HCT116 (cell line): ENCODE data around the gene NEUROG3. TPM values are rescaled to one million over a fixed set of nuclear protein-coding genes. Genes with fewer than 3 reads are reported as not detected.

Experiments
- ATAC-seq: fragments of 200-7000 bp; cut with Tn5 transposase; 2 replicates; pipeline ENCODE4 v1.9.1; 2020; ENCODE audit warnings: mild to moderate bottlenecking, moderate library complexity
- BruUV-seq: library from RNA; stranded (reverse); fragments of 400-500 nt; replicated peaks from 2 replicates; lab custom pipeline; 2021; lab: Mats Ljungman, UMichigan
- CTCF ChIA-PET: fragments of 300-600 bp; sonication (Branson Sonifier 250); formaldehyde crosslinking; loops from one replicate; lab custom pipeline; 2021; ENCODE audit warnings: antibody characterized with exemption; lab: Charles Lee
- POLR2A ChIA-PET: fragments of 300-600, 350-600 bp; sonication (Branson Sonifier 250); formaldehyde crosslinking; loops from one replicate; lab custom pipeline; 2021; ENCODE audit warnings: antibody characterized with exemption; lab: Charles Lee
- RAD21 ChIA-PET, 2 experiments: fragments of 300-600 bp; sonication (Branson Sonifier 250); formaldehyde crosslinking; loops; one replicate each; lab custom pipeline; 2023; ENCODE audit warnings: low total read pairs in 2 of 2; ENCODE audit not compliant: uncharacterized antibody in 2 of 2, unreplicated experiment in 2 of 2, low non-redundant PET in 1 of 2; lab: Charles Lee
- DNase-seq: peaks from one replicate; pipeline ENCODE4 v3.0.0-alpha.2; 2010; ENCODE audit warnings: low read depth, low spot score
- H2AFZ ChIP-seq: fragments of 200-600 bp; shearing (Covaris generic), sonication (generic); 2 replicates; pipeline ENCODE4 v1.6.1; 2017; ENCODE audit warnings: low read depth, mixed run types, mixed read lengths, antibody characterized with exemption, low read length; ENCODE audit not compliant: poor library complexity, severe bottlenecking
- H3K27ac ChIP-seq: 2 replicates; pipeline ENCODE4 v1.5.1; 2012; ENCODE audit warnings: low read depth, low read length
- H3K27me3 ChIP-seq: fragments of 200-600 bp; sonication (generic); 2 replicates; pipeline ENCODE4 v1.6.1; 2016; ENCODE audit warnings: mixed run types, low read length, mixed read lengths; ENCODE audit not compliant: insufficient read depth
- H3K36me3 ChIP-seq, 2 experiments: fragments of 200-500 bp in 1 of 2; fragments of 200-600 bp in 1 of 2; sonication (Bioruptor generic) in 1 of 2; sonication (generic) in 1 of 2; 2 replicates each; pipeline versions ENCODE4 v1.5.1 to v1.6.1; 2014 to 2016; ENCODE audit warnings: low read length in 2 of 2, inconsistent platforms in 1 of 2, mixed read lengths in 1 of 2, mixed run types in 1 of 2; ENCODE audit not compliant: insufficient read depth in 2 of 2, control insufficient read depth in 1 of 2
- H3K4me1 ChIP-seq, 2 experiments: fragments of 200-600 bp in 1 of 2; sonication (generic) in 1 of 2; 2 replicates each; pipeline versions ENCODE4 v1.5.1 to v1.6.1; 2012 to 2017; ENCODE audit warnings: low read length in 2 of 2, inconsistent platforms in 1 of 2, mild to moderate bottlenecking in 1 of 2, mixed read lengths in 1 of 2, mixed run types in 1 of 2, moderate library complexity in 1 of 2; ENCODE audit not compliant: insufficient read depth in 2 of 2, control insufficient read depth in 1 of 2
- H3K4me2 ChIP-seq: fragments of 200-600 bp; sonication (generic); 2 replicates; pipeline ENCODE4 v1.6.1; 2017; ENCODE audit warnings: mixed run types, low read length, mixed read lengths
- H3K4me3 ChIP-seq, 2 experiments: fragments of 200-600 bp in 1 of 2; sonication (generic) in 1 of 2; replicated peaks in 1 of 2; 2 replicates each; pipeline ENCODE4 v1.5.1; 2011 to 2016; ENCODE audit warnings: low read length in 2 of 2, control low read depth in 1 of 2, low read depth in 1 of 2, mild to moderate bottlenecking in 1 of 2, mixed read lengths in 1 of 2, mixed run types in 1 of 2
- H3K79me2 ChIP-seq: fragments of 200-600 bp; sonication (generic); 2 replicates; pipeline ENCODE4 v1.6.1; 2017; ENCODE audit warnings: mild to moderate bottlenecking, mixed run types, low read length, moderate library complexity, mixed read lengths; ENCODE audit not compliant: insufficient read depth
- H3K9ac ChIP-seq: fragments of 200-600 bp; sonication (generic); 2 replicates; pipeline ENCODE4 v1.6.1; 2016; ENCODE audit warnings: low read length, mixed read lengths
- H3K9me2 ChIP-seq: fragments of 200-600 bp; sonication (generic), shearing (Covaris generic); 2 replicates; pipeline ENCODE4 v1.6.1; 2017; ENCODE audit warnings: mixed run types, mild to moderate bottlenecking, moderate library complexity; ENCODE audit not compliant: insufficient read depth
- H3K9me3 ChIP-seq, 2 experiments: fragments of 200-500 bp in 1 of 2; fragments of 200-600 bp in 1 of 2; sonication (Bioruptor generic) in 1 of 2; sonication (generic) in 1 of 2; 2 replicates each; pipeline ENCODE4 v1.6.1; 2014 to 2017; ENCODE audit warnings: low read length in 2 of 2, mixed read lengths in 2 of 2, inconsistent platforms in 1 of 2, low read depth in 1 of 2, mild to moderate bottlenecking in 1 of 2, mixed run types in 1 of 2, moderate library complexity in 1 of 2; ENCODE audit not compliant: control insufficient read depth in 1 of 2, insufficient read depth in 1 of 2
- H4K20me1 ChIP-seq: fragments of 200-600 bp; sonication (generic), shearing (Covaris generic); 2 replicates; pipeline ENCODE4 v1.6.1; 2017; ENCODE audit warnings: mixed run types, mild to moderate bottlenecking, moderate library complexity; ENCODE audit not compliant: insufficient read depth
- EGR1 ChIP-seq: IDR thresholded peaks from 2 replicates; pipeline ENCODE4 v1.6.1; 2012; ENCODE audit warnings: low read depth
- EZH2phosphoT487 ChIP-seq: fragments of 200-600 bp; IDR thresholded peaks from 2 replicates; pipeline ENCODE4 v1.6.1; 2018; ENCODE audit warnings: antibody characterized with exemption, borderline replicate concordance
- JUND ChIP-seq: IDR thresholded peaks from 2 replicates; pipeline ENCODE4 v1.6.1; 2012
- POLR2AphosphoS5 ChIP-seq: IDR thresholded peaks from 2 replicates; pipeline ENCODE4 v1.6.1; 2011; ENCODE audit warnings: mild to moderate bottlenecking, low read depth, low read length, moderate library complexity
- RAD21 ChIP-seq: IDR thresholded peaks from 2 replicates; pipeline ENCODE4 v1.6.1; 2012; ENCODE audit warnings: low read depth, mild to moderate bottlenecking
- SP1 ChIP-seq: IDR thresholded peaks from 2 replicates; pipeline ENCODE4 v1.6.1; 2012; ENCODE audit warnings: low read depth
- TCF7L2 ChIP-seq: IDR thresholded peaks from 2 replicates; pipeline ENCODE4 v1.7.0; 2011; ENCODE audit warnings: borderline replicate concordance, inconsistent platforms; ENCODE audit not compliant: insufficient read depth, insufficient read length; ENCODE audit errors: extremely low read depth
- ZBTB33 ChIP-seq: IDR thresholded peaks from 2 replicates; pipeline ENCODE4 v1.6.1; 2011; ENCODE audit warnings: mild to moderate bottlenecking, low read length, moderate library complexity; ENCODE audit not compliant: insufficient replicate concordance; ENCODE audit errors: extremely low read depth
- ZNF274 ChIP-seq: fragments of 200-500 bp; sonication (Bioruptor generic); IDR thresholded peaks from 2 replicates; pipeline ENCODE4 v1.6.1; 2014; ENCODE audit warnings: mild to moderate bottlenecking, low read depth, low read length, inconsistent platforms
- intact Hi-C: fragments of 100-400 bp; cut with micrococcal nuclease; formaldehyde crosslinking; loops from 2 replicates; pipeline ENCODE4 v1.10.0; 2022
- total RNA-seq: library from RNA; stranded (reverse); gene quantifications from one replicate; pipeline ENCODE4 v1.2.1, GENCODE V29; 2021; ENCODE audit not compliant: unreplicated experiment

Gene NEUROG3
- total RNA-seq, 1 experiment from 2014 or later = not detected

GRCh38 chr10:69568472-69569395, 4.5 kb downstream of the NEUROG3 start:
- no peak overlapping the region for H3K4me2 ChIP-seq
- ChIA-PET POLR2A (no interaction called here), CTCF (no interaction called here), RAD21 (no interaction called here)
- no peaks in the 10 kb centered on the region for H3K9me3 ChIP-seq
- no peak overlapping the region for H3K27ac ChIP-seq
- ATAC-seq (no peak), DNase-seq (no peak)
- H3K4me1 ChIP-seq = no peaks in the 10 kb centered on the region
- no peak overlapping the region for H3K9ac ChIP-seq
- H3K79me2 ChIP-seq = no peaks in the 10 kb centered on the region
- peaks cover 32% of the 10 kb centered on the region for H3K27me3 ChIP-seq
- TF ChIP-seq JUND = no peak
- TF ChIP-seq RAD21 = no peak
- no peak for TF ChIP-seq EZH2phosphoT487
- no peak for TF ChIP-seq EGR1
- TF ChIP-seq ZBTB33 = no peak
- no peak for TF ChIP-seq SP1
- TF ChIP-seq ZNF274 = no peak
- no peak for TF ChIP-seq TCF7L2
- TF ChIP-seq POLR2AphosphoS5 = no peak
- no TSS peak for BruUV-seq
- H3K9me2 ChIP-seq = no peaks in the 10 kb centered on the region
- H3K4me3 ChIP-seq = no peak overlapping the region
- no peaks in the 10 kb centered on the region for H3K36me3 ChIP-seq
- H2AFZ ChIP-seq = no peak overlapping the region
- intact Hi-C loops = no loop called here
- H4K20me1 ChIP-seq = no peaks in the 10 kb centered on the region
